GM21786 (cell line): ENCODE results near the gene OR2T35.

Experiments
- ATAC-seq: cut with Tn5 transposase; IDR thresholded peaks from one replicate; pipeline ENCODE4 v1.9.1; 2021; ENCODE audit not compliant: unreplicated experiment

The OR2T35 gene

GRCh38 chr1:248627971-248628844 lies 16.9 kb downstream of the OR2T35 start:
- ATAC-seq: peak; percentile 99

- no peak for ATAC-seq
Measured at GRCh38 chr1:248625971-248626370, 19.1 kb downstream of the OR2T35 start.

- no peak for ATAC-seq
Measured at GRCh38 chr1:248625166-248625565, 19.9 kb downstream of the OR2T35 start.

GRCh38 chr1:248622570-248623001 lies 22.5 kb downstream of the OR2T35 start:
- peak; percentile 95 for ATAC-seq

GRCh38 chr1:248621770-248622169 lies 23.3 kb downstream of the OR2T35 start:
- ATAC-seq: no peak

- peak; percentile 43 for ATAC-seq
Measured at GRCh38 chr1:248618878-248619277, 26.2 kb downstream of the OR2T35 start.

- ATAC-seq: no peak
Measured at GRCh38 chr1:248618119-248618518, 27.0 kb downstream of the OR2T35 start.

- ATAC-seq: peak; percentile 38
Measured at GRCh38 chr1:248613742-248614141, 31.3 kb downstream of the OR2T35 start.

- no peak for ATAC-seq
Measured at GRCh38 chr1:248611883-248612414, 33.1 kb downstream of the OR2T35 start.

GRCh38 chr1:248610301-248610700 lies 34.8 kb downstream of the OR2T35 start:
- no peak for ATAC-seq

GRCh38 chr1:248599396-248599795 lies 45.7 kb downstream of the OR2T35 start:
- no peak for ATAC-seq

- no peak for ATAC-seq
Measured at GRCh38 chr1:248597589-248597988, 47.5 kb downstream of the OR2T35 start, which contains the start of gene OR2T10. Gene OR2T10, minus strand, starts transcription at chr1:248597700. Its CDS starts 3,932 bp downstream, at chr1:248593768.

GRCh38 chr1:248596615-248597014 lies 48.5 kb downstream of the OR2T35 start:
- ATAC-seq: no peak

GRCh38 chr1:248593226-248593625 lies 51.9 kb downstream of the OR2T35 start:
- ATAC-seq: no peak

- ATAC-seq: no peak
Measured at GRCh38 chr1:248592655-248593054, 52.4 kb downstream of the OR2T35 start.

- no peak for ATAC-seq
Measured at GRCh38 chr1:248590055-248590454, 55.0 kb downstream of the OR2T35 start.

- ATAC-seq: peak; percentile 77
Measured at GRCh38 chr1:248589334-248589733, 55.7 kb downstream of the OR2T35 start.
